ENCODE data around the gene IMPDH2.

Gene IMPDH2

DNA sequence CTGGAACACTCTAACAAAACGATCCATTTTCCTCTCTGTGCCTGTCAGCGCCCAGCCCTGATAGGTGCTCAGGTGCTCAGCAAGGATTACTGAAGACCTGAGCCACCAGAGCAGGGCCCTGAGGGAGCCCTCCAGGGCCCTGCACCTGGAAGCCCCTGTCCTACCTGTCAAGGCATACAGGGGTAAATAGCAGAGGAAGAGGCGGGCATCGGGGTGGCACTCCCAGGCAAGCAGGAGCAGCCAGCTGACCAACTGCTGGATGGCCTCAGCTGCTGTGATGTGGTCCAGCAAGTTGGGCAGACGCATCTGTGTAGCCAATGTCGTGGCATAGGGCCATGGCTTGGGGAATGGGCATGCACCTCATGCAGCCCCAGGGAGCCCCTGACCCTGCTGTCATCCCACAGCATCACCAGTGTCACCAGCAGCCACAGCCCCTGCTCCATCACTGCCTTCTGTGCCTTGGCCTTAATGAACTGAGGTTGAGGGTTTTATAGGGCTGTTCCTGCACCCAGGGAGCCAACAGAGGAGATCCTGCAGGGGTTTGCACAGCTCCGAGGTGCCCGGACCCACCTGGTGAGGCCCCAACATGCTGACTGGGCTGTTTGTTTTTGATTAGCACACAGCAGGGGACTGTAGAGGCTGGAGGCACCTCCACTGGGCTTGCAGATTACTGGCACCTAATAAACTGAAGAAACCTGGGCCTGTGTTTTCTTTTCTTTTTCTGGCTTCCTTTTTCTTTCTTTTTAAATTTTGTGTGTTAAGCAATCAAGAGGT, 29.9 kb downstream of the IMPDH2 start:
- H3K27me3 Mint-ChIP-seq (ENCODE audit: low read depth), result no peaks in the 10 kb centered on the region
- H3K36me3 Mint-ChIP-seq (ENCODE audit: low read depth), result peaks cover 4% of the 10 kb centered on the region
- no peaks in the 10 kb centered on the region for H3K4me1 Mint-ChIP-seq
- H3K9me3 Mint-ChIP-seq, result no peaks in the 10 kb centered on the region
- TF ChIP-seq, protein P1, sequence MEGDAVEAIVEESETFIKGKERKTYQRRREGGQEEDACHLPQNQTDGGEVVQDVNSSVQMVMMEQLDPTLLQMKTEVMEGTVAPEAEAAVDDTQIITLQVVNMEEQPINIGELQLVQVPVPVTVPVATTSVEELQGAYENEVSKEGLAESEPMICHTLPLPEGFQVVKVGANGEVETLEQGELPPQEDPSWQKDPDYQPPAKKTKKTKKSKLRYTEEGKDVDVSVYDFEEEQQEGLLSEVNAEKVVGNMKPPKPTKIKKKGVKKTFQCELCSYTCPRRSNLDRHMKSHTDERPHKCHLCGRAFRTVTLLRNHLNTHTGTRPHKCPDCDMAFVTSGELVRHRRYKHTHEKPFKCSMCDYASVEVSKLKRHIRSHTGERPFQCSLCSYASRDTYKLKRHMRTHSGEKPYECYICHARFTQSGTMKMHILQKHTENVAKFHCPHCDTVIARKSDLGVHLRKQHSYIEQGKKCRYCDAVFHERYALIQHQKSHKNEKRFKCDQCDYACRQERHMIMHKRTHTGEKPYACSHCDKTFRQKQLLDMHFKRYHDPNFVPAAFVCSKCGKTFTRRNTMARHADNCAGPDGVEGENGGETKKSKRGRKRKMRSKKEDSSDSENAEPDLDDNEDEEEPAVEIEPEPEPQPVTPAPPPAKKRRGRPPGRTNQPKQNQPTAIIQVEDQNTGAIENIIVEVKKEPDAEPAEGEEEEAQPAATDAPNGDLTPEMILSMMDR (IDR thresholded peaks at IDR 0.05; ENCODE audit: unreplicated experiment in 3 of 3), result no peak
- no peak overlapping the region for H3K4me3 Mint-ChIP-seq
- H3K27ac Mint-ChIP-seq, result no peak overlapping the region

GRCh38 chr3:48997714-48998637, 31.2 kb downstream of the IMPDH2 start:
- Mint-ChIP-seq H3K9me3 (no peaks in the 10 kb centered on the region), H3K4me3 (no peak overlapping the region), H3K27me3 (ENCODE audit: low read depth) (no peaks in the 10 kb centered on the region), H3K27ac (peak overlapping the region in 1 of 3 experiments; percentile 64), H3K36me3 (ENCODE audit: low read depth) (peaks cover 7% of the 10 kb centered on the region), H3K4me1 (no peaks in the 10 kb centered on the region)
- TF ChIP-seq, protein P1 (IDR thresholded peaks at IDR 0.05; ENCODE audit: unreplicated experiment in 3 of 3), result no peak

DNA sequence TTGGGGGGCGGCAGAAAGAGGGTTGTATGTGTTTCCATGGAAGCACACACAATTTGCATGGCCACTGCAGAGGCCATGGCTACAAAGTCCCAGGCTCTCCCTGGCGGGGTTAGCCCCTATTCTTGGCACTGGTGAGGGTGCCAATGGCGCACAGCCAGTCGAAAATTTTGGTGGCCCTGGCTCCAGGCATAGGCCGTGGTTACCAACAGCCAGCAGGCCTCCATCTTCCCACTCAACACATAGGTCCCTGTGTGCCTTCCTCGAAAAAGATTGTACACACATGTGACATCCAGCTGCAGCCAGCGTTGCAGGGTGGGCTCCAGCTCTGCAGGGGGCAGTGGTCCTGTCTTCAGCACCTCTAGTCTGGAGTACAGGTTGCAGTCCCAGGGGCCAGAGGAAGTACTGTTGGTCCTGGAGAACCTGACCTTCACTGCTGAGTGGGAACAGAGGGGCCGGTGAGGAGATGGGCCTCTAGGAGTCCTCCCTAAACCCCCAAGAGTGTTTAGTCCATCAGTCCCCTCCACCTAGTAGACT, 32.0 kb downstream of the IMPDH2 start:
- H3K9me3 Mint-ChIP-seq, result no peaks in the 10 kb centered on the region
- peaks cover 7% of the 10 kb centered on the region for H3K36me3 Mint-ChIP-seq (ENCODE audit: low read depth)
- no peaks in the 10 kb centered on the region for H3K4me1 Mint-ChIP-seq
- TF ChIP-seq, protein P1 (IDR thresholded peaks at IDR 0.05; ENCODE audit: unreplicated experiment in 3 of 3), result no peak
- H3K27me3 Mint-ChIP-seq (ENCODE audit: low read depth), result no peaks in the 10 kb centered on the region
- no peak overlapping the region for H3K4me3 Mint-ChIP-seq
- no peak overlapping the region for H3K27ac Mint-ChIP-seq

- peaks cover 7% of the 10 kb centered on the region for H3K36me3 Mint-ChIP-seq (ENCODE audit: low read depth)
- H3K9me3 Mint-ChIP-seq, result no peaks in the 10 kb centered on the region
- no peaks in the 10 kb centered on the region for H3K27me3 Mint-ChIP-seq (ENCODE audit: low read depth)
- H3K4me3 Mint-ChIP-seq, result no peak overlapping the region
- no peak overlapping the region for H3K27ac Mint-ChIP-seq
- peaks cover 5% of the 10 kb centered on the region for H3K4me1 Mint-ChIP-seq
- TF ChIP-seq, protein P1 (IDR thresholded peaks at IDR 0.05; ENCODE audit: unreplicated experiment in 3 of 3), result no peak
Observed at GRCh38 chr3:48996640-48997039, 32.6 kb downstream of the IMPDH2 start.

GRCh38 chr3:48993834-48994233, 35.4 kb downstream of the IMPDH2 start:
- Mint-ChIP-seq H3K27me3 (ENCODE audit: low read depth) (no peaks in the 10 kb centered on the region), H3K4me3 (no peak overlapping the region), H3K36me3 (ENCODE audit: low read depth) (peaks cover 7% of the 10 kb centered on the region), H3K9me3 (no peaks in the 10 kb centered on the region), H3K4me1 (peaks cover 24% of the 10 kb centered on the region), H3K27ac (no peak overlapping the region)
- TF ChIP-seq, protein P1 (IDR thresholded peaks at IDR 0.05; ENCODE audit: unreplicated experiment in 3 of 3), result no peak
